Measurements from ENCODE around the gene TRPM3.

TRPM3 gene

DNA sequence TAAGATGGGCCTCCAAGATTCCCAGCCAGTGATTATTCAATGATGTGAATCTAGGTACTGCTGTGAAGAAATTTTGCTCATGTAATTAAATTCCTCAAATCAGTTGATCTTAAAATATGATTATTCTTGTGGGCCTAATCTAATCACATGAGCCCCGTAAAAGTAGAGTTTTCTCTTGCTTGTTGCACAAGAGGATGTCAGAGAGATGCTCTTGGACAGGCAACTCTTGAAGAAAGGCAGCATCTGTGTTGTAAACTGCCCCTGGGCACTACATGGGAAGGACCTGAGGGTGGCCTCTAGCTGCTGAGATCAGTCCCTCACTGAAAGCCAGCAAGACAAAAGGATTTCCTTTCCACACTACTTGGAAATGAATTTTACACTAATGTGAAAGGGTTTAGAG is 132.9 kb downstream of the TRPM3 start:
- no peak for DNase-seq (ENCODE audit: low spot score)
- no peak for TF ChIP-seq CTCF (IDR thresholded peaks at IDR 0.05; ENCODE audit: poor library complexity, severe bottlenecking)
- Histone ChIP-seq H3K9me3 (ENCODE audit: severe bottlenecking) (no peaks in the 10 kb centered on the region), H3K36me3 (ENCODE audit: low read depth) (no peaks in the 10 kb centered on the region), H3K4me3 (ENCODE audit: severe bottlenecking) (no peak overlapping the region), H3K27ac (ENCODE audit: poor library complexity, severe bottlenecking) (no peak overlapping the region), H3K27me3 (ENCODE audit: insufficient read depth, poor library complexity, severe bottlenecking) (peaks cover 8% of the 10 kb centered on the region), H3K4me1 (ENCODE audit: insufficient read depth, poor library complexity, severe bottlenecking) (no peaks in the 10 kb centered on the region)
- ATAC-seq (ENCODE audit: low read depth), result no peak

- H3K4me1 ChIP-seq (ENCODE audit: insufficient read depth, poor library complexity, severe bottlenecking), result no peaks in the 10 kb centered on the region
- DNase-seq (ENCODE audit: low spot score) (no peak), ATAC-seq (ENCODE audit: low read depth) (no peak)
- no peaks in the 10 kb centered on the region for H3K9me3 ChIP-seq (ENCODE audit: severe bottlenecking)
- no peaks in the 10 kb centered on the region for H3K36me3 ChIP-seq (ENCODE audit: low read depth)
- H3K4me3 ChIP-seq (ENCODE audit: severe bottlenecking), result no peak overlapping the region
- no peak for TF ChIP-seq CTCF (IDR thresholded peaks at IDR 0.05; ENCODE audit: poor library complexity, severe bottlenecking)
- peaks cover 8% of the 10 kb centered on the region for H3K27me3 ChIP-seq (ENCODE audit: insufficient read depth, poor library complexity, severe bottlenecking)
- no peak overlapping the region for H3K27ac ChIP-seq (ENCODE audit: poor library complexity, severe bottlenecking)
These were observed 133.4 kb downstream of the TRPM3 start for GRCh38 chr9:70987986-70988385.

GRCh38 chr9:70986984-70987383 is 134.4 kb downstream of the TRPM3 start:
- Histone ChIP-seq H3K4me1 (ENCODE audit: insufficient read depth, poor library complexity, severe bottlenecking) (no peaks in the 10 kb centered on the region), H3K9me3 (ENCODE audit: severe bottlenecking) (no peaks in the 10 kb centered on the region), H3K36me3 (ENCODE audit: low read depth) (no peaks in the 10 kb centered on the region), H3K27ac (ENCODE audit: poor library complexity, severe bottlenecking) (no peak overlapping the region), H3K27me3 (ENCODE audit: insufficient read depth, poor library complexity, severe bottlenecking) (peaks cover 8% of the 10 kb centered on the region), H3K4me3 (ENCODE audit: severe bottlenecking) (no peak overlapping the region)
- ATAC-seq (ENCODE audit: low read depth), result no peak
- TF ChIP-seq CTCF (IDR thresholded peaks at IDR 0.05; ENCODE audit: poor library complexity, severe bottlenecking), result no peak
- DNase-seq (ENCODE audit: low spot score), result no peak

DNA sequence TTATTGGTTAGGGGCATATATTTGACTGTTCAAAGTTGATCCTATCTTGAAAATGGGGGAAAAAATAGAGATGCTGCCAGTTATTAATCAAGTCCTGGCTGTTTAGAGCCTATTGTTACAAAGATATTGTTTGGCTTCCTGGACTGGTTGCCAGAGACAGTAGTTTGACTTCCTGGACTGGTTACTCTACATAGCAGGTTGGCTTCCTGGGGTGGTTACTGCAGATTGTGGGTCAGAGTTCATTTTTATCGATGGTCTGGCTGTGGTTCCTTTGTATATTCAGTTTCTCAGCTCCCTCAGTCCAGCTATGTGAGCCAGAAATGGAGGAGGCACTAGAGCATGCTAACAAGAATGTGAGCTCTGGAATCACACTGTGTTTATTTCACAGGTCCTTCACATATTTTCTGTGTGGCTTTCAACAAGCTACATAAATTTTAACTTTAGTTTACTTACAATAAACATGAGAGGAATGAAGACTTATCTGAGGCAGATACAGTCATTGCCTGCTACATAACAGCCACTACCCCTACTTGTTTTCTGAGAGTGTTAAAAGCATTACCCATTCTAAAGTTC is 137.6 kb downstream of the TRPM3 start:
- H3K9me3 ChIP-seq (ENCODE audit: severe bottlenecking), result no peaks in the 10 kb centered on the region

More for the DNA sequence above, 137.6 kb downstream of the TRPM3 start:
- Histone ChIP-seq H3K27me3 (ENCODE audit: insufficient read depth, poor library complexity, severe bottlenecking) (peaks cover 3% of the 10 kb centered on the region), H3K4me1 (ENCODE audit: insufficient read depth, poor library complexity, severe bottlenecking) (no peaks in the 10 kb centered on the region), H3K36me3 (ENCODE audit: low read depth) (no peaks in the 10 kb centered on the region), H3K4me3 (ENCODE audit: severe bottlenecking) (no peak overlapping the region), H3K27ac (ENCODE audit: poor library complexity, severe bottlenecking) (no peak overlapping the region)
- ATAC-seq (ENCODE audit: low read depth) (no peak), DNase-seq (ENCODE audit: low spot score) (no peak)
- TF ChIP-seq CTCF (IDR thresholded peaks at IDR 0.05; ENCODE audit: poor library complexity, severe bottlenecking), result no peak

Data from RWPE2 (cell line).